ENCODE data around the gene ZCWPW1.
"Not testable (repeated sequence)": the region's sequence is repeated elsewhere in the genome, so short reads cannot be mapped to it uniquely, and the experiment has no call there.

The ZCWPW1 gene

GRCh38 chr7:100466653-100467605 lies 38.4 kb upstream of the ZCWPW1 start:
- no peak overlapping the region for H3K27ac Mint-ChIP-seq
- CTCF ChIA-PET, result interaction anchor here (2.3 kb wide), 1 partner anchor 93 kb away, joined by 12 read pairs; no protein-coding TSS in a partner anchor
- H3K9me3 Mint-ChIP-seq, result no peaks in the 10 kb centered on the region
- no peak for DNase-seq
- no peaks in the 10 kb centered on the region for H3K27me3 Mint-ChIP-seq
- H3K36me3 Mint-ChIP-seq, result peaks cover 35% of the 10 kb centered on the region
- peaks cover 17% of the 10 kb centered on the region for H3K4me1 Mint-ChIP-seq
- no peak overlapping the region for H3K4me3 Mint-ChIP-seq

- Mint-ChIP-seq H3K9me3 (no peaks in the 10 kb centered on the region), H3K4me3 (no peak overlapping the region), H3K27ac (peak overlapping the region; percentile 33), H3K27me3 (no peaks in the 10 kb centered on the region), H3K4me1 (peaks cover 15% of the 10 kb centered on the region), H3K36me3 (peaks cover 35% of the 10 kb centered on the region)
- DNase-seq, result no peak
- CTCF ChIA-PET, result interaction anchor here (0.8 to 2.7 kb wide), 5 partner anchors 11 to 227 kb away, joined by 3 to 12 read pairs (median 4); no protein-coding TSS in a partner anchor
Observed at GRCh38 chr7:100465702-100466311, 37.3 kb upstream of the ZCWPW1 start.

GRCh38 chr7:100465299-100465698 lies 36.8 kb upstream of the ZCWPW1 start:
- peaks cover 11% of the 10 kb centered on the region for H3K4me1 Mint-ChIP-seq
- peak overlapping the region; percentile 33 for H3K27ac Mint-ChIP-seq
- DNase-seq, result no peak
- H3K9me3 Mint-ChIP-seq, result no peaks in the 10 kb centered on the region
- no peaks in the 10 kb centered on the region for H3K27me3 Mint-ChIP-seq
- no peak overlapping the region for H3K4me3 Mint-ChIP-seq
- peaks cover 35% of the 10 kb centered on the region for H3K36me3 Mint-ChIP-seq
- CTCF ChIA-PET, result interaction anchor here (0.8 to 2.7 kb wide), 5 partner anchors 11 to 227 kb away, joined by 3 to 12 read pairs (median 4); no protein-coding TSS in a partner anchor

- no peaks in the 10 kb centered on the region for H3K9me3 Mint-ChIP-seq
- H3K4me1 Mint-ChIP-seq, result peaks cover 7% of the 10 kb centered on the region
- H3K27ac Mint-ChIP-seq, result no peak overlapping the region
- H3K36me3 Mint-ChIP-seq, result peaks cover 32% of the 10 kb centered on the region
- CTCF ChIA-PET, result interaction anchor here (0.8 to 2.7 kb wide), 5 partner anchors 10 to 228 kb away, joined by 3 to 12 read pairs (median 4); no protein-coding TSS in a partner anchor
- no peaks in the 10 kb centered on the region for H3K27me3 Mint-ChIP-seq
- no peak overlapping the region for H3K4me3 Mint-ChIP-seq
- no peak for DNase-seq
Observed at GRCh38 chr7:100464791-100465190, 36.3 kb upstream of the ZCWPW1 start.

- H3K9me3 Mint-ChIP-seq, result no peaks in the 10 kb centered on the region
- H3K4me1 Mint-ChIP-seq, result peaks cover 4% of the 10 kb centered on the region
- H3K27me3 Mint-ChIP-seq, result no peaks in the 10 kb centered on the region
- CTCF ChIA-PET, result interaction anchor here (2.7 kb wide), 1 partner anchor 10 kb away, joined by 9 read pairs; no protein-coding TSS in a partner anchor
- H3K4me3 Mint-ChIP-seq, result no peak within 1 kb of the TSS
- peak within 1 kb of the TSS; percentile 52 for H3K27ac Mint-ChIP-seq
- H3K36me3 Mint-ChIP-seq, result peaks cover 31% of the 10 kb centered on the region
- no peak for DNase-seq
Observed at GRCh38 chr7:100464210-100464660, 35.7 kb upstream of the ZCWPW1 start, which contains the start of gene SPACDR. SPACDR (minus strand) TSS chr7:100464260; CDS start chr7:100464025, 235 bp downstream.

- H3K36me3 Mint-ChIP-seq, result peaks cover 9% of the 10 kb centered on the region
- DNase-seq, result no peak
- peaks cover 22% of the 10 kb centered on the region for H3K4me1 Mint-ChIP-seq
- CTCF ChIA-PET, result interaction anchor here (0.8 kb wide), 1 partner anchor 88 kb away, joined by 4 read pairs; no protein-coding TSS in a partner anchor
- H3K27ac Mint-ChIP-seq, result no peak overlapping the region
- H3K4me3 Mint-ChIP-seq, result no peak overlapping the region
- no peaks in the 10 kb centered on the region for H3K9me3 Mint-ChIP-seq
- H3K27me3 Mint-ChIP-seq, result no peaks in the 10 kb centered on the region
Observed at GRCh38 chr7:100457033-100457432, 28.5 kb upstream of the ZCWPW1 start.

- no peak for DNase-seq
- no peaks in the 10 kb centered on the region for H3K27me3 Mint-ChIP-seq
- peaks cover 22% of the 10 kb centered on the region for H3K4me1 Mint-ChIP-seq
- H3K36me3 Mint-ChIP-seq, result peaks cover 8% of the 10 kb centered on the region
- no peak overlapping the region for H3K27ac Mint-ChIP-seq
- no peaks in the 10 kb centered on the region for H3K9me3 Mint-ChIP-seq
- H3K4me3 Mint-ChIP-seq, result no peak overlapping the region
- CTCF ChIA-PET, result no interaction called here
Observed at GRCh38 chr7:100456562-100456961, 28.1 kb upstream of the ZCWPW1 start.

GRCh38 chr7:100455206-100455605 lies 26.7 kb upstream of the ZCWPW1 start:
- H3K27ac Mint-ChIP-seq, result peak overlapping the region; percentile 65
- CTCF ChIA-PET, result interaction anchor here (0.8 to 2.7 kb wide), 6 partner anchors 8 to 323 kb away, joined by 3 to 9 read pairs (median 4); partner anchors contain the start of gene SPACDR
- H3K36me3 Mint-ChIP-seq, result peaks cover 2% of the 10 kb centered on the region
- H3K27me3 Mint-ChIP-seq, result peaks cover 6% of the 10 kb centered on the region
- H3K9me3 Mint-ChIP-seq, result no peaks in the 10 kb centered on the region
- DNase-seq, result no peak
- no peak overlapping the region for H3K4me3 Mint-ChIP-seq
- peaks cover 30% of the 10 kb centered on the region for H3K4me1 Mint-ChIP-seq

GRCh38 chr7:100453854-100454253 lies 25.4 kb upstream of the ZCWPW1 start:
- DNase-seq, H3K36me3 Mint-ChIP-seq, H3K9me3 Mint-ChIP-seq, H3K4me3 Mint-ChIP-seq, H3K27me3 Mint-ChIP-seq, H3K27ac Mint-ChIP-seq: not testable (repeated sequence)
- CTCF ChIA-PET, result interaction anchor here (0.8 to 2.7 kb wide), 5 partner anchors 10 to 321 kb away, joined by 3 to 9 read pairs (median 5); partner anchors contain the start of gene SPACDR
- peaks cover 34% of the 10 kb centered on the region for H3K4me1 Mint-ChIP-seq

- DNase-seq, result no peak
- CTCF ChIA-PET, result interaction anchor here (0.8 kb wide), 1 partner anchor 84 kb away, joined by 3 read pairs; no protein-coding TSS in a partner anchor
- H3K4me3 Mint-ChIP-seq, result no peak overlapping the region
- H3K9me3 Mint-ChIP-seq, result no peaks in the 10 kb centered on the region
- no peaks in the 10 kb centered on the region for H3K36me3 Mint-ChIP-seq
- no peak overlapping the region for H3K27ac Mint-ChIP-seq
- peaks cover 34% of the 10 kb centered on the region for H3K4me1 Mint-ChIP-seq
- H3K27me3 Mint-ChIP-seq, result peaks cover 11% of the 10 kb centered on the region
Observed at GRCh38 chr7:100452513-100452912, 24.0 kb upstream of the ZCWPW1 start.

GRCh38 chr7:100449190-100449795 lies 20.8 kb upstream of the ZCWPW1 start:
- CTCF ChIA-PET, result interaction anchor here (0.7 to 2.5 kb wide), 3 partner anchors 11 to 329 kb away, joined by 4 to 11 read pairs (median 9); partner anchors contain the start of gene PPP1R35
- no peaks in the 10 kb centered on the region for H3K9me3 Mint-ChIP-seq
- H3K4me3 Mint-ChIP-seq, result peak overlapping the region; percentile 33
- peaks cover 37% of the 10 kb centered on the region for H3K4me1 Mint-ChIP-seq
- H3K36me3 Mint-ChIP-seq, result no peaks in the 10 kb centered on the region
- H3K27ac Mint-ChIP-seq, result no peak overlapping the region
- no peak for DNase-seq
- peaks cover 11% of the 10 kb centered on the region for H3K27me3 Mint-ChIP-seq

GRCh38 chr7:100447363-100447762 lies 18.9 kb upstream of the ZCWPW1 start:
- H3K36me3 Mint-ChIP-seq, H3K4me3 Mint-ChIP-seq, DNase-seq, H3K27ac Mint-ChIP-seq, H3K9me3 Mint-ChIP-seq: not testable (repeated sequence)
- H3K27me3 Mint-ChIP-seq, result peaks cover 11% of the 10 kb centered on the region
- H3K4me1 Mint-ChIP-seq, result peaks cover 41% of the 10 kb centered on the region
- CTCF ChIA-PET, result interaction anchor here (1.2 kb wide), 1 partner anchor 8 kb away, joined by 4 read pairs; no protein-coding TSS in a partner anchor

GRCh38 chr7:100446040-100446439 lies 17.5 kb upstream of the ZCWPW1 start:
- CTCF ChIA-PET, result interaction anchor here (1.0 kb wide), 1 partner anchor 34 kb away, joined by 3 read pairs; the partner anchor contains the start of gene TSC22D4
- Mint-ChIP-seq H3K4me3 (no peak overlapping the region), H3K27ac (no peak overlapping the region)

More at GRCh38 chr7:100446040-100446439, 17.5 kb upstream of the ZCWPW1 start:
- Mint-ChIP-seq H3K36me3 (no peaks in the 10 kb centered on the region), H3K9me3 (no peaks in the 10 kb centered on the region), H3K4me1 (peaks cover 41% of the 10 kb centered on the region), H3K27me3 (peaks cover 11% of the 10 kb centered on the region)
- DNase-seq, result no peak
